ENCODE measurements around the gene ALDH7A1.
"Not testable (repeated sequence)": the region's sequence is repeated elsewhere in the genome, so short reads cannot be mapped to it uniquely, and the experiment has no call there.

ALDH7A1 gene

GRCh38 chr5:126594748-126595485 is at the start of gene ALDH7A1:
Gene ALDH7A1, minus strand, starts transcription at chr5:126595219. Its CDS starts 21 bp downstream, at chr5:126595198.
- DNase-seq = peak; percentile 57 to 81 (median 58)

- no peak for DNase-seq
Measured at GRCh38 chr5:126641387-126641786, 46.4 kb upstream of the ALDH7A1 start.

DNA sequence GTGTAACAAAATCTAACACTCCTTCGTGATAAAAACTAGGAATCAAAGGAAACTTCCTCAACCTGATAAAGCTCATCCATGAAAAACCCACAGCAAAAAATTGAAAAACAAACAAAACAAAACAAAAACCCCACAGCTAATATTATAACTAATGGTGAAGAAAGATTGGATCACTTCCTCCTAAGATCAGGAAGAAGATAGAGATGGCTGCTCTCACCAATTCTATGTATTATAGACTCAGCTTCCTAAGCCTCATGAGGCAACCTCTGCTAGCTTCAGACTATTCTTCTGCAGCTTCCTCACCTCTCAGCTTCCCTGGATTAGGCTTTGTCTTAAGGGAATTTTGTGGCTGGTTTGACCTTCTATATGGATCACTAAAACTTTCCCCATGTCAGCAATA is 45.8 kb upstream of the ALDH7A1 start:
- DNase-seq = peak in 2 of 3 donors; percentile 23

DNA sequence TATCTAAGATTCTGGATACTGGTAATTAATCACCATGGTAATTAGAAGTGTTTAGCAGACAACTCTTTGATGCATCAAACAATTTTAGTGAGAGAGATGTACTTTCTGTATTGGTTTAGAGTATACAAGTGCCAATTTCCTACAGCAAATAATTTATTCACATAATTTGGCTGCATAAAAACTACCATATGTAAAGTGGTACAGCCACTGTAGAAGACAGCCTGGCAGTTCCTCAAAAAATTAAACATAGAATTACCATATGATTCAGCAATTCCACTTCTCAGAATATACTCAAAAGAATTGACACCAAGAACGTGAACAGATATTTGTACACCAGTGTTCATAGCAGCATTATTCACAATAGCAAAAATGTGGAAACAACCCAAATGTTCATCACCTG is 41.9 kb upstream of the ALDH7A1 start:
- peak in 1 of 3 donors; percentile 19 for DNase-seq

GRCh38 chr5:126635585-126635984 is 40.6 kb upstream of the ALDH7A1 start:
- no peak for DNase-seq

- DNase-seq = no peak
Measured at GRCh38 chr5:126633552-126633951, 38.5 kb upstream of the ALDH7A1 start.

- no peak for DNase-seq
Measured at GRCh38 chr5:126631920-126632319, 36.9 kb upstream of the ALDH7A1 start.

DNA sequence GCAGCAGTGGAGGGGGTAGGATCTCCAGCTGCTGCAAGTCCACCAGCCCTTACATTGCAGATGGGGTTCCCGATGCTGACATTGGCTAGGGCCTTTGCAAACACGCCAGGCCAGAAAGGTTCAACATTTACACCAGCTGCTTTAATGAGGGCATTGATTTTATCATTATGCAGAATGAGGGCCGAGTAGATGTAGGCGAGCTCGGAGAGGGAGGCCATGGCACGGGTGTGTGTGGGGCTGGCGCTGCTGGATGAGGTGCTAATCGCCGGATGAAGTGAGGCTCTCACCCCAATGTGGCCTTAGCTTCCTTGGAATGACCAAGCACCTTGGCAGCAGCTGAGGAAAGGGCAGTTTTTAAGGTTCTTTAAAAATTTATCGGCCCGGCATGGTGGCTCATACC is 33.1 kb upstream of the ALDH7A1 start:
- DNase-seq = no peak

- DNase-seq = peak; percentile 70 to 85 (median 85)
Measured at GRCh38 chr5:126624534-126624933, 29.5 kb upstream of the ALDH7A1 start.

DNA sequence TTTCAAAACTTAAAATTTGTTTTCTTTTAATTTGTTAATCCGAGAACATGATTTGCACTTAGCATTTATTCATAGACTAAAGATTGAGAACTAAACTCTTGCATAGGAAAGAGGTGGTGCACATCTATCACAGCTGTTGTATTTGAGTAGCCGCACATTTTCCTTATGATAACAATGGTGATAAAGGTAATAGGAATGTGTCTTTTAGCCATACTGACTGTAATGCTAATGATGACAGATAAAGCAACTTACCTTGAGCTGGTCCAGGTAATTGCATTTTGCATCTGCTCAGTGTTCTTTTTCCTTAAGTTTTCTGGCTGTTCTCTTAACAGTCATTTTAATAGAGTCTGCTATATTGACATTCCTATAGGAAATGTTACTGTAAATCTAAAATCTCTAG is 24.8 kb upstream of the ALDH7A1 start:
- no peak for DNase-seq

GRCh38 chr5:126617603-126618002 is 22.6 kb upstream of the ALDH7A1 start:
- not testable (repeated sequence) for DNase-seq

GRCh38 chr5:126615286-126615685 is 20.3 kb upstream of the ALDH7A1 start:
- DNase-seq = no peak

DNA sequence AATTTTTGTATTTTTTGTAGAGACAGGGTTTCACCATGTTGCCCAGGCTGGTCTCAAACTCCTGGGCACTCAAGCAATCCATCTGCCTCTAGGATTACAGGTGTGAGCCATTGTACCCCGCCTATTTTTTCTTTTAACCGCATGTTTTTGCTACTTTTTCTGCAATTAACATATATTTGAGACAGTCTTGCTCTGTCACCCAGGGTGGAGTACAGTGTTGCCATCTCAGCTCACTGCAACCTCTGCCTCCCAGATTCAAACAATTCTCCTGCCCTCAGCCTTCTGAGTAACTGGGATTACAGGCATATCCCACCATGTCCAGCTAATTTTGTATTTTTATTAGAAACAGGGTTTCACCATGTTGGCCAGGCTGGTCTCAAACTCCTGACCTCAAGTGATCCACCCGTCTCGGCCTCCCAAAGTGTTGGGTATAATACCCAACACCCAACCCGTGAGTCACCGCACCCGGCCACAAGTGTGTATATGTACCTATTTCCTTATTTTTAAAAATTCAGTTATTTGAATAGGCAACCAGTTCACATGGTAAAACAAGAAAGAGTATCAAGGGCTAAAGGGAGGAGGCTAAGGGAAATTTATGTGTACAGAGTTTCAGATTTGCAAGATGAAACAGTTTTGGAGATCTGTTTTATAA is 19.0 kb upstream of the ALDH7A1 start:
- no peak for DNase-seq

- no peak for DNase-seq
Measured at GRCh38 chr5:126610616-126611015, 15.6 kb upstream of the ALDH7A1 start.

DNA sequence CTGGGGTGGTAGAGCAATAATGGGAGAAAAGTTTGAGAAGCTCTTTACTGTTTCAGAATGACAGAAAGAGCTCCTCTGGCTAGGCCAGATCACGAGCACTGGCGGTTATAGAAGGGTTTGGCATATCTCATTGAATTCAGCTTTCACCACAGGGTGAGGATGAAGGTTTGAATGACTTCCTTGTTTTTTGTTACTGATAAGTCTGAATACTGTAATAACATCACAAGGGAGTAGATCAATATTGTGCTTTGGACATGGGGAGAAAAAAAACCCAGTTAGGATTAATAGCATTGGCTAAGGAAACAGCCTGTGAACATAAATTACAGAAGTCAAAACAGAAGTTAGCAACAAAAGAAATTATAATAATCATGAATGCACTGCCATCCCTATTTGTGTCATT is 15.1 kb upstream of the ALDH7A1 start:
- DNase-seq = no peak

- no peak for DNase-seq
Measured at GRCh38 chr5:126605525-126605924, 10.5 kb upstream of the ALDH7A1 start.

DNA sequence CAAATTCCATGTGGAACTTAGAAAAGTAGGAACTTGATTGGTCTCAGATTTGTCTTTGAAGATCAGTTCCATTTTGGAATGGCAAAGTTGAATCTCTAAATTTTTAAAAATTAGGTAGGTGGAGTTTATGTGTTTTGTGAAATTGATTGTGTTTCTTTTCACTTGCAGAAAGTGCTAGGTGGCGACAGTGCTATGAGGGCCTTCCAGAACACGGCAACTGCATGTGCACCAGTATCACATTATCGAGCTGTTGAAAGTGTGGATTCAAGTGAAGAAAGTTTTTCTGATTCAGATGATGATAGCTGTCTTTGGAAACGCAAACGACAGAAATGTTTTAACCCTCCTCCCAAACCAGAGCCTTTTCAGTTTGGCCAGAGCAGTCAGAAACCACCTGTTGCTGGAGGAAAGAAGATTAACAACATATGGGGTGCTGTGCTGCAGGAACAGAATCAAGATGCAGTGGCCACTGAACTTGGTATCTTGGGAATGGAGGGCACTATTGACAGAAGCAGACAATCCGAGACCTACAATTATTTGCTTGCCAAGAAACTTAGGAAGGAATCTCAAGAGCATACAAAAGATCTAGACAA is 8.5 kb upstream of the ALDH7A1 start:
- DNase-seq = no peak

DNA sequence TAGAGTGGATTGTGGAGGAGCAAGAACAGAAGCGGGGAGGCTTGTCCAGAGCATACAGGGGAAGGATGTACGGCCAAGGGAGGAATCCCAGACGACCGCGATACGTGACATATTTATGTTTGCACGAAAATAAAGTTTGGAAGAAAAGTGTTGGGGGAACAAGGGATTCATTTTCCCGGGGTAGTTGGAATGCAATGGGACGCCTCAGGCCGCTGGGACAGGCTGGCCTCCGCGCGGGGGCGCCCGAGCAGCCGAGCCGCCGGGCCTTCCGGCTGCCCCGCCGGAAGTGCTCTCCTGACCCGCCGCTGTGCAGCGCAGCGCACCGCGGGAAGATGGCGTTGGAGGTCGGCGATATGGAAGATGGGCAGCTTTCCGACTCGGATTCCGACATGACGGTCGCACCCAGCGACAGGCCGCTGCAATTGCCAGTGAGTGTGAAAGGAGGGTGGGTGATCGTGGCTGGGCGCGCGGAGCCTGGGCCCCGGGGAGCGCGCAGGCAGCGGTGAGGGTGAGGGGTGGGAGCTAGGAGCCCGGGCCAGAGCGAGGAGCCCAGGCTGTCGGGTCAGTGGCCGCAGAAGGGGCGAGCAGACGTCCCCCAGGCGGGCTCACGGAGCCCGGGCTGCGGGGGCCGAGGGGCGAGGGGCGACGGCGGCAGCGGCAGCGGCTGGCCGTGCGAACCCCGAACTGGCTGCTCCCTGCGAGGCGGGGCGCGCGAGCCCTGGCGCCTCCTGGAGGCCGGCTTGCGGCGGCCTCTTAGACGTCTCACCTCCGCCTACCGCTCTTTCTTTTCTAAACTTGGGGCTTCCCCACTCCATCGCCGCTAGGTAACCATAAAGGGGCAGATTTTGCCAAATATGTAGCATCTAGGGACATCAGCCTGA is 5.9 kb upstream of the ALDH7A1 start, which contains the start of gene PHAX:
Gene PHAX (plus strand): TSS at position 317 of the 881 bp plus-strand sequence. CDS start 16 bp downstream, at position 333.
- DNase-seq = peak; percentile 86 to 95 (median 89)

DNA sequence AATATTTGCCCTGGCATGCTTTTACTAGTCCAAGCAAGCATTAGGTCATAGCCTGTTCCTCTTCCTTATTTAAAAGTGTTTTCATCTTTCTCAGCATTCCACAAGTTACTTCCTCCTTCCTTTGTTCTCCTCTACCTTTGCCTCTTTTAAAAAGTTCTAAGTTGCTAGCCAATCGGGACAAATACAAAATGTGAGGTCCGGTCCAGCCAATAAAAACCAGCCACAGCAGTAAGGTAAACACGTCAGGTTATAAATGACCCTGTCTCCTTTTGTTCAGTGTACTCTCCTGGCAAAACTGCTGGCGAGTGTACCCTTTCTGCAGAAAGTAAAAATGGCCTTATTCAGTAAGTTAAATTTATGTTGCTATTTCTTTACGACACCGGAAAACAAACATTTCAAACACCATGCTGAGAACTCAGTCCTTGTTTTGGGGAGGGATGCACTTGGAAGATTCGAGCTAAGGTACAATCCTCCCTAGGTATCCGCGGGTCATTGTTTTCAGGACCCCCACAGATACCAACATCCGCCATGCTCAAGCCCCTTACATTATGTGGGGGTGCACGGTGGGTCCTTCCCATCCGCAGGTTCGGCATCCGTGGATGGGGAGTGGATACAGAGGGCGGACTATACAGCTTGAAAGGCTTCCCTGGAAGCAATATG is 5.1 kb upstream of the ALDH7A1 start:
- DNase-seq = not testable (repeated sequence)

DNA sequence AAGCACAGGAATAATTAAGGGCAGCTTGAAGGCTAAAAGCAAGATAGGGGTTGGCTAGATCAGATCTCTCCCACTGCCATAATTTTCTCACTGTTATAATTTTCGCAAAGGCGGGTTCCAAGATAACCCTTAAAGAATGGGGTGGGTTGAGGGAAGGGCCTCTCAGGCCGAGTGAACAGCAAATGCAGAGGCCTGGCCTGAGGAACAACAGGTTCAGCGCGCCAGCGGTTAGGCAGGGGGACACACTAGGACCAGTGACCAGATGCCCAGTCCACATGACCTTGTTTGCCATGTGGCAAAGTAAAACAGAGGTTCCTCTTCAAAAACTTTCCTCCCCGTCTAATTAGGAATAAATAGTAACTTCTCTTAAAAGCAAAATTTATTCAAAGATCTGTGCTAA is 4.5 kb upstream of the ALDH7A1 start:
- no peak for DNase-seq

DNA sequence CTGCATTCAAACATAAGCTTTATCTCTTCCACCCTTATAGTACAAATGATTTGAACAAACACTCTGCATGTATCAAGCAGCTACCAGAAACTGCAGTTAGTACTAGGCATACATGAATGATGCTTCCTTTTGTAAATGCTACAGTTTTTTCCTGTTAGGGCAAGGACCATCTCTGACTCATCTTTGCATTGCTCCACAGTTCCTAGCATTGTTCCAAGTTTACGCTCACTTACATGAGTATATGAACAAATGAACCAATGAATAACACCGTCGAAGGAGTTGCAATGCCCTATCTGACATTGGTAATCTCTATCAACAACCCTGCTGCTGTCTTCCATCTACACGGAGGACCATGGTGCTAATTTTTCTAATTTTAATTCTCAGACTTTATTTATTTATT is 2.1 kb upstream of the ALDH7A1 start:
- DNase-seq = peak in 2 of 3 donors; percentile 6 to 34

DNA sequence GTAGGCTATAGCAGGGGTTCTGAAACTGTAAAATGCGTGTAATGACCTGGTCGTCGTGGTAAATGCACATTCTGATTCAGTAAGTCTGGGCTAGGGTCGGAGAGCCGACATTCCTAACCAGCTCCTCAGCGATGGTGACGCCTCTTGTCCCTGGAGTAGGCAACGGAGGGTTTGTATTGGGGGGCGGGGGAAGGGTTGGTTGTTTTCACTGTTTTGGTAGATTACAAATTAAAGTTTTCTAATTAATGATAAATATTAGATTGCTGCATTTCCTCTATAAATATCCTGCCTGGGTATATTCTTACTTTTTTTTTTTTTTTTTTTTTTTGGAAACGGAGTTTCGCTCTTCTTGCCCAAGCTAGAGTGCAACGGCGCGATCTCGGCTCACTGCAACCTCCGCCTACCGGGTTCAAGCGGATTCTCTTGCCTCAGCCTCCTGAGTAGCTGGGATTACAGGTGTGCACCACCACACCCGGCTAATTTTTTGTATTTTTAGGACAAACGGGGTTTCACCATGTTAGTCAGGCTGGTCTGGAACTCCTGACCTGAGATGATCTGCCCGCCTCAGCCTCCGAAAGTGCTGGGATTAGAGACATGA is 566 bp upstream of the ALDH7A1 start:
- DNase-seq = no peak

Data from suppressor macrophage treated with lipopolysaccharide for 1 hour (primary cell).